HG02763 (cell line): ENCODE results near the gene TNRC6B.
"Not testable (repeated sequence)": the region's sequence is repeated elsewhere in the genome, so short reads cannot be mapped to it uniquely, and the experiment has no call there.

ENCODE experiments used
- ATAC-seq: cut with Tn5 transposase; IDR thresholded peaks from one replicate; pipeline ENCODE4 v1.9.1; 2021; ENCODE audit warnings: mild to moderate bottlenecking, moderate library complexity; ENCODE audit not compliant: unreplicated experiment

The TNRC6B gene

DNA sequence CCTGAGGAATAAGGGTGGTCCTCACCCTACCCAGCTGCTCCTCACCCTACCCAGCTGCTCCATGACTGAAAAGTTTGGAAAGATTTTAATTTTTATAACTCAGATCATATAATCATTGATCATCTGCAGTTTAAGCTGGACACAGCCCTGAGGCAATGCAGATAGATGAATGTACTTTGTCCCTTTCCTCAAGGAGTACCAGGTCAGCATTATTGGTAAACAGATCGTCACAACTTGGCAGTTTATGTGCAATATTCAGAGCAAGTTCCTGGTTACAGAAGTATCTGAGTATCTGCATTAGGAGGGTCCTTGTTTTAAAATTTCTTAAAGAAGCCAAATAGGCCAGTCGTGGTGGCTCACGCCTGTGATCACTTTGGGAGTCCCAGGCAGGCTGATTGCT is 3.6 kb downstream of the TNRC6B start:
- no peak for ATAC-seq

DNA sequence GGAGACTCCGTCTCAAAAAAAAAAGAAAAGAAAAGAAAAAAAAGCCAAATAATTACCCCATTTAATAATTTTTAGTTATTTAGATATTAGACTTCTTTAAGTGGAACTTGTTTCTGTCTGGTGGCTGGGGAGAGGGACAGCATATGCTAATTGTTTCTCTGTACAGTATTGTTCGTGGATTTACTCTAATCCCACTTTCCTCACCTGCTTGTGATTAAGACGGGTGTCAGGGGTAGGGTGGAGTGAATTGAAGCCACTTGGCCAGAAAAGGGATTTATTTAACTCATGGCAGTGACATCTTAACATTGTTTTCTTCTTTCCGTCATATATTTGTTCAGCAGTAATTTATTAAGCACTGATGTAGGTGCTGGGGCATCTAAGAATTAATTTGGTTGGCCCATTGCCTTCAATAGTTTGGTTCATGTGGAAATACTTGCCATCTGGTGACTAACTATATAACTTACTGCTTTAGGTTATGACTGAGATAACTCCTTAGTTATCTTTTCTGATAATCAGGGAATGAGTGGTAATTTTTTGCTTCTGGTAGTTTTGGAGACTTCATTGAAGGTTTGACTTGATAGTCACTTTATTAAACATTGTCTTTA is 4.6 kb downstream of the TNRC6B start:
- no peak for ATAC-seq

GRCh38 chr22:40183029-40183581 is 5.4 kb downstream of the TNRC6B start:
- ATAC-seq: no peak

DNA sequence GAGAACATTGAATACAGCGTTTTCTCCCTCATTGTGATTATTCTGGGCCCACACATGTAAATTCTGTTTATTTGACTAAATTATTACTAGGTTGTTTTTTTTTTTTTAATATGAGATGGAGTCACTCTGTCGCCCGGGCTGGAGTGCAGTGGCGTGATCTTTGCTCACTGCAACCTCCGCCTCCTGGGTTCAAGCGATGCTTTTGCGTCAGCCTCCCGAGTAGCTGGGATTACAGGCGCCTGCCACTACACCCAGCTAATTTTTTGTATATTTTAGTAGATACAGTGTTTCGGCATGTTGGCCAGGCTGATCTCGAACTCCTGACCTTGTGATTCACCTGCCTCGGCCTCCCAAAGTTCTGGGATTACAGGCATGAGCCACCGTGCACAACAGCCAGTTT is 5.9 kb downstream of the TNRC6B start:
- not testable (repeated sequence) for ATAC-seq

GRCh38 chr22:40187389-40187788 is 9.7 kb downstream of the TNRC6B start:
- no peak for ATAC-seq

DNA sequence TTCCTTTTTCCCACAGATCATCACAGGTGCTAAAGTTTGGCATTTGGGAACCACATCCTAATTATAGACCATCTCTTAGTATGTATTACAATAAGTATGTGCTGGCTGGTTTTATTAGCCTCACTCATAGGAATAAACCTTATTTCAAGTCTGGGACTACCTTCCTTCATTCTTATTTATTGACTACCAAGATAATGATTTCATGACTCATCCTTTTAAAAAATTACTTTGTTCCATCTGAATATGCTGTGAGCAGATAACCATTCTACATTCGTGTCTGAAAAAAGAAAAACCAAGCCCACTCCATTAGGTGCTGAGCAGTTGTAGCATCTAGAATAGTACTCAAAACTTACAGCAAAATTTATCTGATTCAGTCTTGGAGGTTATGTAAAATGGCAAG is 12.3 kb downstream of the TNRC6B start:
- ATAC-seq: no peak

DNA sequence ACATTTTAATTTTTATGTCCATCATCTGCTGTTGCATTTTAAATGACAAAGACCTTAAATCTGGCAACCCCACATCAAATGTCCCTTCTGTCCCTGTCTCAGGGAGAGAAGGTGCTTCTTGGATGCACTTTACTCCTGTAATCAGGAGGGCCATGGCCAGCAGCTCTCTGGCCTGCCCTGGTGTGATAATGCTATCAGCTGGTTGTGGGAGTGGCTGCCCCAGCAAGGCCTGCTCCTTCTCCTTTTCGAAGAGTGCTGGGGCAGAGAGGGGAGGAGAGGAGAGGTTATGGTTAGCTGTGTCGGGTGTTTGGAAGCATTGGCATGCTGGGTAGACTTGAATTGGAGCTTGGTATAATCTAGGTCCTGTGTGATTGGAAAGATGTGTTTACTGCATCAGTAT is 12.8 kb downstream of the TNRC6B start:
- ATAC-seq: no peak

DNA sequence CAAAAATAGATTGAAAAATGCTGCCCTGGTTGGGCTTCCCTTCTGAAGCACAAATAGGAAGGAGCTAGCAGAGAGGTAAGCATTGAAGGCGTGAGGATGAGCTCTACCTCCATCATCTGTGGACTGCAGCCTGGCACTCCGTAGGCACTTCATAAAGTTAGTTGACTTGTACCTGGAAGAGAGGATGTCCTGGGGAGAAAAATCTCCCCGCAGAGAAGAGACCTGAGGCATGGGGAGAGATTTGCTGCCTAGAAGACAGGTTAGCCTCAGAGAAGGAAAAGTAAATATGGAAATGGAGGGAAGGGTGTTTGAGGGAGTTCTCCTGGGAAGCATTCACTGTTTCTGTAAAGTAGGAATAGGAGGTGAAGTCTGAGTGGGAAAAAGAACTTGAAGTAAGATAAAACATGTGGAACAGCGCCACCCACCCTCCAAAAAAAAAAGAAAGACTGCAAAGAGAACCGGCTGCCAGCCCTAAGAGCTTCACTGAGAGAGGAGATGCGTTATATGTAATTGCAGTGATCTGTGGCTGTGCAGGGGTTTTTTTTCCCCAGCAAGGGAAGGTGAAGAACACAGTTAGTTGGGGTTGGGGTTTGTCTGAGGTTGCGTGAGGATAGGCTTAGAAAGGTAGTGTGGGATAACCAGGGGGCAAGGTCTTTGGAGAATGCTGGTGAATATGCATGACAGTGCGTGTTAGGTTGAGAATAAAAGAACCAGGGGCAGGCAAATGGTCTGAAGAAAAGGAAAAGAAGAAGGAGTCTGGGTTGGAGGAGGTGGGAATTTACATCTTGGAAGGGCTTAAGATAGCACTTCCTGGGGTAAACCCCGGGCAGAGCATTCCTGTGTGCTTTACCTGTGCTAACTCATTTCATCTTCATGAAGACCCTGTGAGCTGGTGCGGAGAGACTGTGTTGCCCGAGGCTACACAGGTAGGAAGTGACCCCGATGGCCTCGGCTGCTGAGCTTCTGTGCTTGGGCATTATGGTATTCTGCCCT is 16.0 kb downstream of the TNRC6B start:
- ATAC-seq: no peak

DNA sequence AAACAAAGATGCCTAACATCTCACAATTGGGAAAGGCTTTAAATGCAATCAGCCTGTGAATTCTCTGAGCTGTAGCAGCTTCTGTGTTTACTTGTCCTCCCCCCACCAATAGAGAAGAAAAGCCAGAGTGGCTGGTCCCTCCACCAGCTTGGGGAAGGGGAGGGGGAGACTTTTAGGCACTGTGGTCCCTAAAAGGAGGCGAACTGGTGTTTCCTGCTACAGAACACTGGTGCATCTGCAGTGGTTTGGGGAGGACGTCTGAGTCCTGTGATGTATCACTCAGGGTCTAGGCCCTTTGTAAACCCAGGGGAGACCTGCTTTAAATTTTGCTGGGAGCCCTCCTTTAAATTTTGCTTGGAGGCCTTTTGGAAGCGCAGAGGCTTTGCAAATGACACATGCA is 16.9 kb downstream of the TNRC6B start:
- no peak for ATAC-seq

GRCh38 chr22:40196628-40197360 is 19.1 kb downstream of the TNRC6B start:
- no peak for ATAC-seq

DNA sequence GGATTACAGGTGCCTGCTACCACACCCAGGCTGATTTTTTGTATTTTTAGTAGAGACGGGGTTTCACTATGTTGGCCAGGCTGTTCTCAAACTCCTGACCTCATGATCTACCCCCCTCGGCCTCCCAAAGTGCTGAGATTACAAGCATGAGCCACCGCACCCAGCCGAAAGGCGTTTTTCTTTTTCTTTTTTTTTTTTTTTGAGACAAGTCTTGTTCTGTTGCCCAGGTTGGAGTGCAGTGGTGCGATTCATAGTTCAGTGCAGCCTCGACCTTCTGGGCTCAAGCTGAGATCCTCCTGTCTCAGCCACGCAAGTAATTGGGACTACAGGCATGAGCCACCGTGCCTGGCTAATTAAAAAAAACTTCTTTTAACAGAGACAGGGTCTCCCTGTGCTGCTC is 19.7 kb downstream of the TNRC6B start:
- not testable (repeated sequence) for ATAC-seq

DNA sequence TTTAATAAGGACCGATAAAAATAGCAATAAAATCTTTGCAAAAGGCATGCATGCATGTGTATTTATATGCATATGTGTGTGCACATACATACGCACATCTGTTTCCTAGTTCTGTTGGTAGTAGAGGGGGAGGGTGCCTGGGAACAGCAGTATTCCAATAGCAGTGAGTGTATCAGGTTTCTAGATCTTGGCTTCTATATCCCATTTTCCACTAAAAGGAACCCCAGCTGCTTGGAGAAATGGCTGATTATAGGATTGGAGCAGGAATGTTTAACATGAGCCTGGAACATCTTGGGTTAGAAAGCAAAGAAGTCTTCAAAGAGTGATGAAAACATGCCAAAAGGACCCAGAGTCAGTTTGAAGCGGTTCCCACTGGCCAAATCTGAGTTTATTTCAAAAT is 21.0 kb downstream of the TNRC6B start:
- ATAC-seq: no peak

DNA sequence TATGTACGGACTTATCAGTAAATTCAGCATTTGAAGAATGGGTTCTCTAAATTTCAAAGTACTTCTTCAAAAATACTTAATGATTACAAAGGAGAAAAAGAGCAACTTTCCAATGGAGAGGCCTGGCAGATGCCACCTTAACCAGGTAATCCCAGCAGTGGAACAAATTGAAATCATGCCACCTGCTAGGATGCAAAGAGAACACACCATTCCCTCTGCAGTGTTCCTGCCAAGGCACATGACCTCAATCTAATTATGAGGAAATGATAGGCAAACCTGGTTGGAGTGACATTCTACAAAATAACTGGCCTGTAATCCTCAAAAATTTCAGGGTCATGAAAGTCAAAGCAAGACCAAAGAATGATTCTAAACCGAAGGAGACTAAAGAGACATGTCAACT is 21.5 kb downstream of the TNRC6B start:
- ATAC-seq: no peak

DNA sequence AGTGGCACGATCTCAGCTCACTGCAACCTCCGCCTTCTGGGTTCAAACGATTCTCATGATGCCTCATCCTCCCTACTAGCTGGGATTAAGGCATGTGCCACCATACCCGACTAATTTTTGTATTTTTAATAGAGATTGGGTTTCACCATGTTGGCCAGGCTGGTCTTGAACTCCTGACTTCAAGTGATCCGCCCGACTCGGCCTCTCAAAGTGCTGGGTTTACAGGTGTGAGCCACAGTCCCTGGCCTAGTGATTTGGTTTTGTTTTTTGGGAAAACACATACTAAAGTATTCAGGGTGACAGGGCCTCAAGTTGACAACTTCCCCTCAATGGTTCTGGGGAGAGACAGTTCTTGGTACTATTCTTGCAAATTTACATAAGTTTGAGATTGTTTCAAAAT is 22.1 kb downstream of the TNRC6B start:
- no peak for ATAC-seq

DNA sequence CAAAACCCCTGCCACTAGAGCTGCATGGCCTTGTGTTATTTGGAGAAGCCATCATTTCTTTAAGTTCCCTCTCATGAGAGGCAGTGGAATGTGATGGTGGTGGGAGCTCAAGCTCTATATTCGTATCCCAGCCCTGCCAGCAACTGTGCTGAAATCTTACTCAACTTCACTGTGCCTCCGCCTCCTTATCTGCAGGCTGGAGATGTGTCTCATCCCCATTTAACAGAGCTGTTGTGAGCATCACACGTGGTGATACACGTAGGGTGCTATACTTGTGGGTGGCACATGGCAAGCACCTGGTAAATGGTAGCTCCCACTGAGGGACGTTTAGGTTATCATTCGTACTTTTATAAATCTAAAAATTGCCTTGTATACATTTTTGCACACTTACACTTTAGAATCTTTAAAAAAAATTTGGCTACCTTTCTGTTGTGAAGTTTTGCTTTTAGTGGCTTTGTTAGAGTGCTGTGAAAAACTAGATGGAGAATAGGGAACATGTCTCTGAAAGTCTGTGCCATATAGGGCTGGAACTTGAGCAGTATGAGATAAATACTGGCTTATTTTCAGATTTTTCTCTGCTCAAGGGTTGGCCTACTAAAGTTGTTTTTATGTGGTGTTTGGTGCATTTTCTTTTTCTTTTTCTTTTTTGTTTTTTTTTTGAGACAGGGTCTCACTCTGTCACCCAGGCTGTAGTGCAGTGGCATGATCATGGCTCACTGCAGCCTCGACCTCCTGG is 23.2 kb downstream of the TNRC6B start:
- no peak for ATAC-seq

GRCh38 chr22:40202225-40202944 is 24.7 kb downstream of the TNRC6B start:
- no peak for ATAC-seq

DNA sequence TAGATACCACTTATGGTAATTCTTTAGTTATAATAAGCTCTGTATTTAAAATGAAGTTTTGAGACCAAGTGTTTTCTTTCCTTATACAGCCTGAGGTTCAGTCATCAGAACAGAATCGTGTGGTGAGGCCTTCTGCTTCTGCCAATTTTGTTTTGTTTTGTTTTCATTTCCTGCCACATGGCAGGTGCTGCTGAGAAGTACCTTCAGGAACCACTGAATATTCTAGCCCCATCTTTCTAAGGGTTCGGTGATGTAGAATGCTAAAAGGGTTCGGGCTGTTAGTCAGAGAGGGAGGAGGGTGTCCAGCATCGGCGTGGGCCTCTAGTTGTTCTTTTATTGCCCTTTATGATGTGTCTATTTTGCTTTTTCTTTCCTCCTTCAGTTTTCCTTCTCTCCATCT is 25.8 kb downstream of the TNRC6B start:
- no peak for ATAC-seq

GRCh38 chr22:40204321-40205116 is 26.8 kb downstream of the TNRC6B start:
- ATAC-seq: no peak

GRCh38 chr22:40206561-40206960 is 28.8 kb downstream of the TNRC6B start:
- ATAC-seq: no peak
